K562 (cell line): ENCODE data around the gene EGFR. TPM values are rescaled to one million over a fixed set of nuclear protein-coding genes. Genes with fewer than 3 reads are reported as not detected.

Experiments used
- BRD9 ChIP-seq: fragments of 450-650 bp; IDR thresholded peaks from 2 replicates; pipeline ENCODE4 v1.6.1; 2018; ENCODE audit warnings: low read depth; ENCODE audit not compliant: partially characterized antibody
- HCFC1 ChIP-seq: IDR thresholded peaks from 2 replicates; pipeline ENCODE4 v1.6.1; 2012; ENCODE audit warnings: low read depth, low read length, improper control_type of control experiment
- HLTF ChIP-seq: fragments of 450-650 bp; IDR thresholded peaks from 2 replicates; pipeline ENCODE4 v1.6.1; 2016
- LEF1 ChIP-seq: fragments of 450-650 bp; IDR thresholded peaks from 2 replicates; pipeline ENCODE4 v1.6.1; 2016; ENCODE audit warnings: mild to moderate bottlenecking
- NCOA6 ChIP-seq: fragments of 450-650 bp; IDR thresholded peaks from 2 replicates; pipeline ENCODE4 v1.6.1; 2017; ENCODE audit warnings: mild to moderate bottlenecking
- TAF15 ChIP-seq: fragments of 200-400 bp; formaldehyde crosslinking; IDR thresholded peaks from 2 replicates; pipeline ENCODE4 v1.6.1; 2017; ENCODE audit warnings: mild to moderate bottlenecking, low read depth, low read length, moderate library complexity
- TGIF2 ChIP-seq: sonication (generic); formaldehyde crosslinking; IDR thresholded peaks from 2 replicates; pipeline ENCODE4 v1.8.1; 2022; ENCODE audit warnings: mild to moderate bottlenecking, missing genetic modification reagents, moderate library complexity
- polyA plus RNA-seq, 8 experiments: library from polyadenylated mRNA; depleted of rRNA in 4 of 8; stranded (reverse) in 5 of 8; unstranded in 3 of 8; fragments of >200 nt; fragmentation: Nextera tagmentation in 2 of 8; fragmentation: Illumina TruSeq in 1 of 8; extraction: Ambion mirVana in 2 of 8; extraction: Trizol in 1 of 8; gene quantifications; 2 replicates each; pipeline versions ENCODE4 v1.2.1 to v1.2.3, GENCODE V29; 2011 to 2014; ENCODE audit warnings: inconsistent platforms in 1 of 8, missing spikeins in 1 of 8
- total RNA-seq, 7 experiments: library from RNA; depleted of rRNA in 6 of 7; stranded (reverse); fragments of >200 nt in 6 of 7; fragmentation: Illumina TruSeq in 2 of 7; extraction: Trizol in 2 of 7; gene quantifications; 2 replicates each; pipeline versions ENCODE4 v1.2.1 to v1.2.3, GENCODE V29; 2011 to 2021; ENCODE audit warnings: low replicate concordance in 1 of 7
- TF ChIP-seq, protein P1 (sequence below): sonication (generic); formaldehyde crosslinking; IDR thresholded peaks from 2 replicates; pipeline ENCODE4 v1.5.0; 2020; ENCODE audit warnings: missing genetic modification reagents
- TF ChIP-seq, protein P2 (sequence below): fragments of 450-650 bp; IDR thresholded peaks from 2 replicates; pipeline ENCODE4 v1.6.1; 2018; ENCODE audit not compliant: partially characterized antibody

EGFR gene
- total and polyA plus RNA-seq, 9 of the 15 experiments (the other 6 are each of a cell fraction or from before 2014, with no cell fraction given), result 0.13 TPM; not detected in 8

DNA sequence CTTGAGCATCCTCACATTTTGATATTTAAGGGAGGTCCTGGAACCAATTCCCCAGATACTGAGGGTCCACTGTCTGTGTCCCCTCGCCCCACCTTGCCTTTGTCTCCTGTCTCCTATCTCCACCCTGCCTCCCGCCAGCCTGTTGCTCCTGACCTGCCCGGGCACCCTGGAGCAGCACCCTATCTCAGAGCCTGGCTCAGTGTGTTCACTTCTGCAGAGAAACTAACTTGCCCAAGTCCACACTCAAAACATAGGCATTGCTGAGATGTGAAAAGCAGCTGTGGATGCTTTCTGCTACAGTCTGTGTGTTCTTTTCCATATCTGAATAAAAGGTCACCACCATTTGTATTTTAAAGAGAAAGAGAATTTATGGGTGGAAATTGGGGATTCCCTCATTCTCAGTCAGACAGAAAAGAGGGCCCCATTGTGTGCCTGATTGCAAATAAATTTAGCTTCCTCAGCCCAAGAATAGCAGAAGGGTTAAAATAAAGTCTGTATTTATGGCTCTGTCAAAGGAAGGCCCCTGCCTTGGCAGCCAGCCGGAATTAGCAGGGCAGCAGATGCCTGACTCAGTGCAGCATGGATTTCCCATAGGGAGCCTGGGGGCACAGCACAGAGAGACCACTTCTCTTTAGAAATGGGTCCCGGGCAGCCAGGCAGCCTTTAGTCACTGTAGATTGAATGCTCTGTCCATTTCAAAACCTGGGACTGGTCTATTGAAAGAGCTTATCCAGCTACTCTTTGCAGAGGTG, 161.3 kb downstream of the EGFR start (continued):
- TF ChIP-seq, protein P1, sequence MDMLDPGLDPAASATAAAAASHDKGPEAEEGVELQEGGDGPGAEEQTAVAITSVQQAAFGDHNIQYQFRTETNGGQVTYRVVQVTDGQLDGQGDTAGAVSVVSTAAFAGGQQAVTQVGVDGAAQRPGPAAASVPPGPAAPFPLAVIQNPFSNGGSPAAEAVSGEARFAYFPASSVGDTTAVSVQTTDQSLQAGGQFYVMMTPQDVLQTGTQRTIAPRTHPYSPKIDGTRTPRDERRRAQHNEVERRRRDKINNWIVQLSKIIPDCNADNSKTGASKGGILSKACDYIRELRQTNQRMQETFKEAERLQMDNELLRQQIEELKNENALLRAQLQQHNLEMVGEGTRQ, result no peak
- TF ChIP-seq BRD9, result no peak
- TF ChIP-seq HLTF, result no peak
- TF ChIP-seq TGIF2 (CRISPR knock-in tag), result no peak
- TF ChIP-seq, protein P2, sequence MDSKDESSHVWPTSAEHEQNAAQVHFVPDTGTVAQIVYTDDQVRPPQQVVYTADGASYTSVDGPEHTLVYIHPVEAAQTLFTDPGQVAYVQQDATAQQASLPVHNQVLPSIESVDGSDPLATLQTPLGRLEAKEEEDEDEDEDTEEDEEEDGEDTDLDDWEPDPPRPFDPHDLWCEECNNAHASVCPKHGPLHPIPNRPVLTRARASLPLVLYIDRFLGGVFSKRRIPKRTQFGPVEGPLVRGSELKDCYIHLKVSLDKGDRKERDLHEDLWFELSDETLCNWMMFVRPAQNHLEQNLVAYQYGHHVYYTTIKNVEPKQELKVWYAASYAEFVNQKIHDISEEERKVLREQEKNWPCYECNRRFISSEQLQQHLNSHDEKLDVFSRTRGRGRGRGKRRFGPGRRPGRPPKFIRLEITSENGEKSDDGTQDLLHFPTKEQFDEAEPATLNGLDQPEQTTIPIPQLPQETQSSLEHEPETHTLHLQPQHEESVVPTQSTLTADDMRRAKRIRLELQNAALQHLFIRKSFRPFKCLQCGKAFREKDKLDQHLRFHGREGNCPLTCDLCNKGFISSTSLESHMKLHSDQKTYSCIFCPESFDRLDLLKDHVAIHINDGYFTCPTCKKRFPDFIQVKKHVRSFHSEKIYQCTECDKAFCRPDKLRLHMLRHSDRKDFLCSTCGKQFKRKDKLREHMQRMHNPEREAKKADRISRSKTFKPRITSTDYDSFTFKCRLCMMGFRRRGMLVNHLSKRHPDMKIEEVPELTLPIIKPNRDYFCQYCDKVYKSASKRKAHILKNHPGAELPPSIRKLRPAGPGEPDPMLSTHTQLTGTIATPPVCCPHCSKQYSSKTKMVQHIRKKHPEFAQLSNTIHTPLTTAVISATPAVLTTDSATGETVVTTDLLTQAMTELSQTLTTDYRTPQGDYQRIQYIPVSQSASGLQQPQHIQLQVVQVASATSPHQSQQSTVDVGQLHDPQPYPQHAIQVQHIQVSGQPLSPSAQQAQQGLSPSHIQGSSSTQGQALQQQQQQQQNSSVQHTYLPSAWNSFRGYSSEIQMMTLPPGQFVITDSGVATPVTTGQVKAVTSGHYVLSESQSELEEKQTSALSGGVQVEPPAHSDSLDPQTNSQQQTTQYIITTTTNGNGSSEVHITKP, result no peak
- no peak for TF ChIP-seq NCOA6
- no peak for TF ChIP-seq HCFC1
- TF ChIP-seq LEF1, result no peak
- no peak for TF ChIP-seq TAF15
